ENCODE results near the gene TBPL1. TPM values are rescaled to one million over a fixed set of nuclear protein-coding genes. Genes with fewer than 3 reads are reported as not detected.
A peak's percentile ranks its signal among the peaks of the same experiment; 100 is the strongest.

Gene TBPL1
- total and polyA plus RNA-seq, 10 of the 15 experiments (the other 5 are each of a cell fraction or from before 2014, with no cell fraction given): 34.6 to 71.2 (median 43.0) TPM

DNA sequence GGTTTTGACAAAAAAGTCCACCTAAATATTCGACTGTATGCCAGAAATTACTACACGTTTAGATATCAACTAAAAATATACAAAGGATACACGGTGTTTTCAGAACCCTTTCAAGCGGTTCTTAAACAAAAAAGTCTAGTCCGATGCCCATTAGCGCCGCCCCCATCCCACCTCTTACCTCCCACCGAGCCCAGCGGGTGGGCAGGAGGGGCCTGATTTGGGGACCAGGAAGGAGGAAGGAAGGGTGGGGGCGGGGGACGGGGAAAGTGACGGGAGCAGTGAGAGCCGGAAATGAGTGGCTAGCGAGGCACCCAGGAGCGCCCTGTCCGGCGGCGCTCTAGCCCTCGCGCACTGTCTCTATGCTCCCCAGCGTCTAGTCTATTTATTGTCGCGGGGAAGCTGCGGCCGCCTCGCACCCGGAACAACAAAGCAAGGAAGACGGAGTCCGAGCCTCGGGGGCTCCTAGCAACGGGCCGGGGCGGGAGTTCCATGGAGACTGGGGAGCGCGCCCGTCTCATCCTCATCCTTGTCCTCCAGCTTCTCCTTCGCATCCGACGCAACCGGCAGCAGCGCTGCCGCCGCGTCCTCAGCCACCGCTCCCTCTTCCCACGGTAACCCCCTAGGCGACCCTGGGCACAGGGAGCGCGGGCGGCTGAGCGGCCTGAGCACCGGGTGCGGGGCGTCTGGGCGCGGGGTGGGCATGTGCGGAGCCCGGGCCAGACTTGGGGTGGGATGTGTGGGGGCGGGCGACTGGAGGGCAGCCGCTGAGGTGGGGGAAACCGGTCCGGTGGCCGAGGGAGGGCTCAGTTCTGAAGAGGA is at the start of gene TBPL1 (continued):
- TF ChIP-seq FOS (IDR thresholded peaks at IDR 0.05; ENCODE audit: borderline replicate concordance, extremely low read depth, insufficient read length): no peak
- TF ChIP-seq SRF (IDR thresholded peaks at IDR 0.05; ENCODE audit: low read depth in 2 of 2, low read length in 2 of 2): peak in 1 of 2 experiments; percentile 68; a peak in 1 of 4 replicates
- TF ChIP-seq LARP7 (IDR thresholded peaks at IDR 0.05): no peak
- TF ChIP-seq ASH2L (IDR thresholded peaks at IDR 0.05; ENCODE audit: borderline replicate concordance, low read depth): 0 out of 2 replicates have a peak, but pooled peaks have one; percentile 56
- TF ChIP-seq PML (IDR thresholded peaks at IDR 0.05; ENCODE audit: low read length): peak; percentile 81
- TF ChIP-seq HCFC1 (IDR thresholded peaks at IDR 0.05; ENCODE audit: low read length): peak; percentile 80
- TF ChIP-seq, protein P1, sequence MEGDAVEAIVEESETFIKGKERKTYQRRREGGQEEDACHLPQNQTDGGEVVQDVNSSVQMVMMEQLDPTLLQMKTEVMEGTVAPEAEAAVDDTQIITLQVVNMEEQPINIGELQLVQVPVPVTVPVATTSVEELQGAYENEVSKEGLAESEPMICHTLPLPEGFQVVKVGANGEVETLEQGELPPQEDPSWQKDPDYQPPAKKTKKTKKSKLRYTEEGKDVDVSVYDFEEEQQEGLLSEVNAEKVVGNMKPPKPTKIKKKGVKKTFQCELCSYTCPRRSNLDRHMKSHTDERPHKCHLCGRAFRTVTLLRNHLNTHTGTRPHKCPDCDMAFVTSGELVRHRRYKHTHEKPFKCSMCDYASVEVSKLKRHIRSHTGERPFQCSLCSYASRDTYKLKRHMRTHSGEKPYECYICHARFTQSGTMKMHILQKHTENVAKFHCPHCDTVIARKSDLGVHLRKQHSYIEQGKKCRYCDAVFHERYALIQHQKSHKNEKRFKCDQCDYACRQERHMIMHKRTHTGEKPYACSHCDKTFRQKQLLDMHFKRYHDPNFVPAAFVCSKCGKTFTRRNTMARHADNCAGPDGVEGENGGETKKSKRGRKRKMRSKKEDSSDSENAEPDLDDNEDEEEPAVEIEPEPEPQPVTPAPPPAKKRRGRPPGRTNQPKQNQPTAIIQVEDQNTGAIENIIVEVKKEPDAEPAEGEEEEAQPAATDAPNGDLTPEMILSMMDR (IDR thresholded peaks at IDR 0.05 in 2 of 3, conservative IDR thresholded peaks at IDR 0.05 in 1 of 3; ENCODE audit: control insufficient read depth in 2 of 3, extremely low read depth in 1 of 3, insufficient read depth in 1 of 3, low read depth in 3 of 3, low read length in 3 of 3): no peak
- TF ChIP-seq SMAD1 (IDR thresholded peaks at IDR 0.05; ENCODE audit: low read depth, partially characterized antibody): no peak
- TF ChIP-seq JUND (IDR thresholded peaks at IDR 0.05; ENCODE audit: low read depth, low read length): no peak
- peak; percentile 31; the same call in 1 of the 2 replicates for TF ChIP-seq STAT3 (IDR thresholded peaks at IDR 0.05; ENCODE audit: low read depth, low read length)
- TF ChIP-seq, protein P2, sequence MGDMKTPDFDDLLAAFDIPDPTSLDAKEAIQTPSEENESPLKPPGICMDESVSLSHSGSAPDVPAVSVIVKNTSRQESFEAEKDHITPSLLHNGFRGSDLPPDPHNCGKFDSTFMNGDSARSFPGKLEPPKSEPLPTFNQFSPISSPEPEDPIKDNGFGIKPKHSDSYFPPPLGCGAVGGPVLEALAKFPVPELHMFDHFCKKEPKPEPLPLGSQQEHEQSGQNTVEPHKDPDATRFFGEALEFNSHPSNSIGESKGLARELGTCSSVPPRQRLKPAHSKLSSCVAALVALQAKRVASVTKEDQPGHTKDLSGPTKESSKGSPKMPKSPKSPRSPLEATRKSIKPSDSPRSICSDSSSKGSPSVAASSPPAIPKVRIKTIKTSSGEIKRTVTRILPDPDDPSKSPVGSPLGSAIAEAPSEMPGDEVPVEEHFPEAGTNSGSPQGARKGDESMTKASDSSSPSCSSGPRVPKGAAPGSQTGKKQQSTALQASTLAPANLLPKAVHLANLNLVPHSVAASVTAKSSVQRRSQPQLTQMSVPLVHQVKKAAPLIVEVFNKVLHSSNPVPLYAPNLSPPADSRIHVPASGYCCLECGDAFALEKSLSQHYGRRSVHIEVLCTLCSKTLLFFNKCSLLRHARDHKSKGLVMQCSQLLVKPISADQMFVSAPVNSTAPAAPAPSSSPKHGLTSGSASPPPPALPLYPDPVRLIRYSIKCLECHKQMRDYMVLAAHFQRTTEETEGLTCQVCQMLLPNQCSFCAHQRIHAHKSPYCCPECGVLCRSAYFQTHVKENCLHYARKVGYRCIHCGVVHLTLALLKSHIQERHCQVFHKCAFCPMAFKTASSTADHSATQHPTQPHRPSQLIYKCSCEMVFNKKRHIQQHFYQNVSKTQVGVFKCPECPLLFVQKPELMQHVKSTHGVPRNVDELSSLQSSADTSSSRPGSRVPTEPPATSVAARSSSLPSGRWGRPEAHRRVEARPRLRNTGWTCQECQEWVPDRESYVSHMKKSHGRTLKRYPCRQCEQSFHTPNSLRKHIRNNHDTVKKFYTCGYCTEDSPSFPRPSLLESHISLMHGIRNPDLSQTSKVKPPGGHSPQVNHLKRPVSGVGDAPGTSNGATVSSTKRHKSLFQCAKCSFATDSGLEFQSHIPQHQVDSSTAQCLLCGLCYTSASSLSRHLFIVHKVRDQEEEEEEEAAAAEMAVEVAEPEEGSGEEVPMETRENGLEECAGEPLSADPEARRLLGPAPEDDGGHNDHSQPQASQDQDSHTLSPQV (IDR thresholded peaks at IDR 0.05): no peak
- TF ChIP-seq RELA (IDR thresholded peaks at IDR 0.05; ENCODE audit: borderline replicate concordance, partially characterized antibody): no peak
- TF ChIP-seq, protein P3, sequence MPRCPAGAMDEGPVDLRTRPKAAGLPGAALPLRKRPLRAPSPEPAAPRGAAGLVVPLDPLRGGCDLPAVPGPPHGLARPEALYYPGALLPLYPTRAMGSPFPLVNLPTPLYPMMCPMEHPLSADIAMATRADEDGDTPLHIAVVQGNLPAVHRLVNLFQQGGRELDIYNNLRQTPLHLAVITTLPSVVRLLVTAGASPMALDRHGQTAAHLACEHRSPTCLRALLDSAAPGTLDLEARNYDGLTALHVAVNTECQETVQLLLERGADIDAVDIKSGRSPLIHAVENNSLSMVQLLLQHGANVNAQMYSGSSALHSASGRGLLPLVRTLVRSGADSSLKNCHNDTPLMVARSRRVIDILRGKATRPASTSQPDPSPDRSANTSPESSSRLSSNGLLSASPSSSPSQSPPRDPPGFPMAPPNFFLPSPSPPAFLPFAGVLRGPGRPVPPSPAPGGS (IDR thresholded peaks at IDR 0.05; ENCODE audit: borderline replicate concordance, insufficient read depth, low read depth, low read length, poor library complexity, severe bottlenecking): peak; percentile 60
- TF ChIP-seq BHLHE40 (IDR thresholded peaks at IDR 0.05; ENCODE audit: borderline replicate concordance in 1 of 2, low read depth in 2 of 2, low read length in 1 of 2): peak in 1 of 2 experiments; percentile 56; a peak in 1 of 4 replicates
- no peak for TF ChIP-seq SUPT20H (IDR thresholded peaks at IDR 0.05; ENCODE audit: borderline replicate concordance, control insufficient read depth, low read depth, low read length)
- TF ChIP-seq SREBF1 (IDR thresholded peaks at IDR 0.05; ENCODE audit: low read length): no peak
- no peak for TF ChIP-seq RBBP5 (conservative IDR thresholded peaks at IDR 0.05)
- TF ChIP-seq GABPA (IDR thresholded peaks at IDR 0.05; ENCODE audit: low read depth): peak; percentile 92
- peak; percentile 76 for TF ChIP-seq NBN (IDR thresholded peaks at IDR 0.05)
- peak; percentile 72; the same call in 1 of the 2 replicates for TF ChIP-seq NFIC (IDR thresholded peaks at IDR 0.05; ENCODE audit: low read depth, low read length)
- no peak; the same call in 1 of the 2 replicates for TF ChIP-seq MXI1 (IDR thresholded peaks at IDR 0.05; ENCODE audit: low read depth, low read length)
- TF ChIP-seq, protein P4, sequence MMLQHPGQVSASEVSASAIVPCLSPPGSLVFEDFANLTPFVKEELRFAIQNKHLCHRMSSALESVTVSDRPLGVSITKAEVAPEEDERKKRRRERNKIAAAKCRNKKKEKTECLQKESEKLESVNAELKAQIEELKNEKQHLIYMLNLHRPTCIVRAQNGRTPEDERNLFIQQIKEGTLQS (IDR thresholded peaks at IDR 0.05; ENCODE audit: borderline replicate concordance, extremely low read depth, low read depth, low read length): no peak
